ENCODE measurements around the gene DAAM1. TPM values are rescaled to one million over a fixed set of nuclear protein-coding genes. Genes with fewer than 3 reads are reported as not detected.

Gene DAAM1
- total and polyA plus RNA-seq, 10 donors: 8.3 to 76.1 (median 35.2) TPM

- intact Hi-C loops (cut with DNase I; ENCODE audit: low total_unique reads): no loop called here
- no peak overlapping the region for H3K4me3 ChIP-seq
- H3K36me3 ChIP-seq: no peaks in the 10 kb centered on the region
- H3K27me3 ChIP-seq (replicated peaks in 1 of 7): no peaks in the 10 kb centered on the region
- TF ChIP-seq POLR2AphosphoS5 (IDR thresholded peaks at IDR 0.05) (no peak), POLR2A (IDR thresholded peaks at IDR 0.05) (no peak), CTCF (IDR thresholded peaks at IDR 0.05 in 8 of 11, conservative IDR thresholded peaks at IDR 0.05 in 3 of 11) (no peak)
- H3K9me3 ChIP-seq: no peaks in the 10 kb centered on the region
- no peak overlapping the region for H3K27ac ChIP-seq
- DNase-seq: no peak
- H3K4me1 ChIP-seq: peaks cover 0 to 21% (median 7%) of the 10 kb centered on the region in 6 donors
Observed at GRCh38 chr14:59210621-59211020, 22.2 kb downstream of the DAAM1 start.

GRCh38 chr14:59213368-59214315, 25.2 kb downstream of the DAAM1 start:
- intact Hi-C loops (cut with DNase I; ENCODE audit: low total_unique reads): no loop called here
- no peaks in the 10 kb centered on the region for H3K9me3 ChIP-seq
- 84 to 97% (median 89%) methylated on average over 7 of the region's 7 CpGs for WGBS, 5 donors

GRCh38 chr14:59214702-59215302, 26.3 kb downstream of the DAAM1 start:
- 78 to 91% (median 81%) methylated on average over 3 of the region's 3 CpGs for WGBS, 5 donors
- TF ChIP-seq CTCF (IDR thresholded peaks at IDR 0.05 in 8 of 11, conservative IDR thresholded peaks at IDR 0.05 in 3 of 11): no peak
- no peak for TF ChIP-seq POLR2AphosphoS5 (IDR thresholded peaks at IDR 0.05)
- TF ChIP-seq POLR2A (IDR thresholded peaks at IDR 0.05): no peak

More at GRCh38 chr14:59213368-59214315, 25.2 kb downstream of the DAAM1 start:
- no peak for DNase-seq
- Histone ChIP-seq H3K4me1 (peaks cover 0 to 21% (median 7%) of the 10 kb centered on the region in 6 donors), H3K27ac (no peak overlapping the region), H3K4me3 (no peak overlapping the region), H3K36me3 (no peaks in the 10 kb centered on the region), H3K27me3 (replicated peaks in 1 of 7) (no peaks in the 10 kb centered on the region)
- TF ChIP-seq POLR2A (IDR thresholded peaks at IDR 0.05) (no peak), CTCF (IDR thresholded peaks at IDR 0.05 in 8 of 11, conservative IDR thresholded peaks at IDR 0.05 in 3 of 11) (no peak), POLR2AphosphoS5 (IDR thresholded peaks at IDR 0.05) (no peak)

GRCh38 chr14:59215322-59215721, 26.9 kb downstream of the DAAM1 start:
- H3K27me3 ChIP-seq (replicated peaks in 1 of 7): no peaks in the 10 kb centered on the region
- peaks cover 0 to 25% (median 7%) of the 10 kb centered on the region in 6 donors for H3K4me1 ChIP-seq
- WGBS, 5 donors: 76 to 87% (median 85%) methylated on average over 7 of the region's 7 CpGs
- H3K4me3 ChIP-seq: no peak overlapping the region
- intact Hi-C loops (cut with DNase I; ENCODE audit: low total_unique reads): no loop called here
- DNase-seq: no peak
- no peak overlapping the region for H3K27ac ChIP-seq
- no peaks in the 10 kb centered on the region for H3K36me3 ChIP-seq
- TF ChIP-seq POLR2A (IDR thresholded peaks at IDR 0.05) (no peak), CTCF (IDR thresholded peaks at IDR 0.05 in 8 of 11, conservative IDR thresholded peaks at IDR 0.05 in 3 of 11) (no peak), POLR2AphosphoS5 (IDR thresholded peaks at IDR 0.05) (no peak)
- H3K9me3 ChIP-seq: no peaks in the 10 kb centered on the region

More at GRCh38 chr14:59214702-59215302, 26.3 kb downstream of the DAAM1 start:
- Histone ChIP-seq H3K9me3 (no peaks in the 10 kb centered on the region), H3K4me1 (peaks cover 0 to 22% (median 7%) of the 10 kb centered on the region in 6 donors), H3K27me3 (replicated peaks in 1 of 7) (no peaks in the 10 kb centered on the region), H3K36me3 (no peaks in the 10 kb centered on the region), H3K4me3 (no peak overlapping the region), H3K27ac (no peak overlapping the region)
- no peak for DNase-seq
- intact Hi-C loops (cut with DNase I; ENCODE audit: low total_unique reads): no loop called here

Data from spleen (tissue), 11 donors.